Ascending aorta (tissue), 2 donors: Measurements from ENCODE around the gene DBN1. TPM values are rescaled to one million over a fixed set of nuclear protein-coding genes. Genes with fewer than 3 reads are reported as not detected.

Source experiments
- DNase-seq, 2 donors: peaks; one replicate each; pipeline ENCODE4 v3.0.0-alpha.2; 2019; ENCODE audit warnings: low spot score in 2 of 2
- H3K27ac ChIP-seq, 2 donors: fragments of 200-600 bp; sonication (generic); one replicate each; pipeline ENCODE4 v1.5.1; 2016 to 2017; ENCODE audit warnings: mild to moderate bottlenecking in 1 of 2
- H3K27me3 ChIP-seq: fragments of 200-600 bp; sonication (generic); one replicate; pipeline ENCODE4 v1.5.1; 2017
- H3K36me3 ChIP-seq, 2 donors: fragments of 200-600 bp; sonication (generic); one replicate each; pipeline ENCODE4 v1.5.1; 2016
- H3K4me1 ChIP-seq, 2 donors: fragments of 200-600 bp; sonication (generic); one replicate each; pipeline ENCODE4 v1.5.1; 2016 to 2017; ENCODE audit warnings: mild to moderate bottlenecking in 1 of 2
- H3K4me3 ChIP-seq, 2 donors: fragments of 200-600 bp; sonication (generic); one replicate each; pipeline ENCODE4 v1.5.1; 2016 to 2017; ENCODE audit warnings: mild to moderate bottlenecking in 1 of 2
- H3K9me3 ChIP-seq, 2 donors: fragments of 200-600 bp; sonication (generic); one replicate each; pipeline ENCODE4 v1.5.1; 2016
- CTCF ChIP-seq, 3 experiments: fragments of 200-600 bp in 2 of 3; fragments of 450-650 bp in 1 of 3; sonication (generic) in 2 of 3; IDR thresholded peaks; one replicate each; pipeline ENCODE4 v1.5.1; 2016 to 2019; ENCODE audit warnings: antibody characterized with exemption in 3 of 3, mild to moderate bottlenecking in 1 of 3, moderate library complexity in 1 of 3
- intact Hi-C: fragments of 100-400 bp; cut with DNase I; formaldehyde crosslinking; loops from one replicate; pipeline ENCODE4 v1.15.1; 2023
- total RNA-seq: library from RNA; depleted of rRNA; stranded (reverse); fragments of >200 nt; gene quantifications from one replicate; pipeline ENCODE4 v1.1.0, GENCODE V29; 2016

Gene DBN1
- total RNA-seq, 1 donor from 2014 or later = 151 TPM

GRCh38 chr5:177434437-177434836 is 39.0 kb downstream of the DBN1 start:
- H3K9me3 ChIP-seq = no peaks in the 10 kb centered on the region
- H3K4me3 ChIP-seq = no peak overlapping the region
- no peaks in the 10 kb centered on the region for H3K4me1 ChIP-seq
- H3K27ac ChIP-seq = no peak overlapping the region
- intact Hi-C loops = no loop called here
- H3K27me3 ChIP-seq = no peaks in the 10 kb centered on the region
- no peak for DNase-seq
- peaks cover 56 to 68% of the 10 kb centered on the region in 2 donors for H3K36me3 ChIP-seq
- TF ChIP-seq CTCF (IDR thresholded peaks at IDR 0.05) = no peak

- Histone ChIP-seq H3K36me3 (peaks cover 56 to 66% of the 10 kb centered on the region in 2 donors), H3K27me3 (no peaks in the 10 kb centered on the region), H3K9me3 (no peaks in the 10 kb centered on the region), H3K27ac (no peak overlapping the region), H3K4me1 (no peaks in the 10 kb centered on the region), H3K4me3 (no peak overlapping the region)
- no peak for DNase-seq
- intact Hi-C loops = no loop called here
- no peak for TF ChIP-seq CTCF (IDR thresholded peaks at IDR 0.05)
Observed at GRCh38 chr5:177433658-177434217, 39.7 kb downstream of the DBN1 start.

GRCh38 chr5:177432839-177433657 is 40.4 kb downstream of the DBN1 start:
- DNase-seq = no peak
- H3K27ac ChIP-seq = no peak overlapping the region
- H3K36me3 ChIP-seq = peaks cover 56 to 60% of the 10 kb centered on the region in 2 donors

GRCh38 chr5:177432143-177432838 is 41.1 kb downstream of the DBN1 start:
- peaks cover 6 to 10% of the 10 kb centered on the region in 2 donors for H3K4me1 ChIP-seq
- intact Hi-C loops = no loop called here
- no peak for TF ChIP-seq CTCF (IDR thresholded peaks at IDR 0.05)
- H3K9me3 ChIP-seq = no peaks in the 10 kb centered on the region
- DNase-seq = no peak
- H3K4me3 ChIP-seq = no peak overlapping the region
- H3K27me3 ChIP-seq = no peaks in the 10 kb centered on the region
- H3K27ac ChIP-seq = no peak overlapping the region
- H3K36me3 ChIP-seq = peaks cover 56 to 60% of the 10 kb centered on the region in 2 donors

More at GRCh38 chr5:177432839-177433657, 40.4 kb downstream of the DBN1 start:
- H3K9me3 ChIP-seq = no peaks in the 10 kb centered on the region
- no peaks in the 10 kb centered on the region for H3K27me3 ChIP-seq
- peaks cover 0 to 3% of the 10 kb centered on the region in 2 donors for H3K4me1 ChIP-seq
- no peak overlapping the region for H3K4me3 ChIP-seq
- no peak for TF ChIP-seq CTCF (IDR thresholded peaks at IDR 0.05)
- intact Hi-C loops = no loop called here

GRCh38 chr5:177431317-177432142 is 41.9 kb downstream of the DBN1 start:
- no peaks in the 10 kb centered on the region for H3K9me3 ChIP-seq
- intact Hi-C loops = no loop called here
- DNase-seq = no peak
- H3K27me3 ChIP-seq = no peaks in the 10 kb centered on the region
- no peak overlapping the region for H3K4me3 ChIP-seq
- TF ChIP-seq CTCF (IDR thresholded peaks at IDR 0.05) = no peak
- peaks cover 9 to 12% of the 10 kb centered on the region in 2 donors for H3K4me1 ChIP-seq
- H3K36me3 ChIP-seq = peaks cover 49 to 60% of the 10 kb centered on the region in 2 donors
- no peak overlapping the region for H3K27ac ChIP-seq
